ENCODE results near the gene PNPT1. TPM values are rescaled to one million over a fixed set of nuclear protein-coding genes. Genes with fewer than 3 reads are reported as not detected.
A peak's percentile ranks its signal among the peaks of the same experiment; 100 is the strongest.

PNPT1 gene
- total and polyA plus RNA-seq, 2 donors (not counting 3 experiments of a cell fraction or from before 2014, with no cell fraction given) = 6.6 to 32.4 TPM

GRCh38 chr2:55590810-55591440, 102.7 kb downstream of the PNPT1 start:
- Histone ChIP-seq H3K36me3 (ENCODE audit: control insufficient read depth in 2 of 2, extremely low read depth in 1 of 2, insufficient read depth in 2 of 2, low read length in 2 of 2) (peaks cover 0 to 5% of the 10 kb centered on the region in 2 experiments), H3K4me1 (ENCODE audit: control insufficient read depth, extremely low read depth, insufficient read depth, low read length) (peaks cover 8% of the 10 kb centered on the region), H4K20me1 (replicated peaks; ENCODE audit: control insufficient read depth, extremely low read depth, insufficient read depth, low read length) (peaks cover 2% of the 10 kb centered on the region), H3K9ac (replicated peaks; ENCODE audit: extremely low read depth, insufficient read depth, low read length) (no peak overlapping the region), H3K27me3 (ENCODE audit: control insufficient read depth in 2 of 2, insufficient read depth in 2 of 2, low read length in 2 of 2) (no peaks in the 10 kb centered on the region), H3K4me2 (ENCODE audit: insufficient read depth, low read length) (no peak overlapping the region), H2AFZ (ENCODE audit: low read depth, low read length) (no peak overlapping the region), H3K9me1 (replicated peaks; ENCODE audit: control insufficient read depth, extremely low read depth, insufficient read depth, low read length) (no peaks in the 10 kb centered on the region), H3K9me3 (replicated peaks; ENCODE audit: control insufficient read depth, insufficient read depth, low read length) (no peaks in the 10 kb centered on the region), H3K27ac (ENCODE audit: insufficient read depth, low read depth, low read length) (no peak overlapping the region), H3K4me3 (replicated peaks in 1 of 3; ENCODE audit: insufficient read depth in 1 of 3, low read depth in 1 of 3, low read length in 3 of 3) (no peak overlapping the region), H3K79me2 (ENCODE audit: control insufficient read depth, insufficient read depth, low read length) (peaks cover 15% of the 10 kb centered on the region)
- FAIRE-seq (peak; percentile 44), DNase-seq (ENCODE audit: low read depth, low spot score) (no peak)
- CTCF ChIA-PET = interaction anchor here (2.3 kb wide), 1 partner anchor 13 kb away, joined by 7 read pairs; no protein-coding TSS in a partner anchor
- intact Hi-C loops (cut with micrococcal nuclease) (no loop called here), dilution Hi-C loops (cut with MboI; ENCODE audit: extremely low pct_ligation_motif_present, low sequenced_read_pairs) (no loop called here)
- POLR2A ChIA-PET = no interaction called here
- no TSS peak for BruUV-seq (replicated peaks)
- no peak for TF ChIP-seq MYC (IDR thresholded peaks at IDR 0.05; ENCODE audit: low read depth, low read length)
- peak; percentile 35 for TF ChIP-seq JUN (IDR thresholded peaks at IDR 0.05; ENCODE audit: borderline replicate concordance, insufficient read depth, insufficient read length, low read depth)
- no peak for TF ChIP-seq POLR2A (IDR thresholded peaks at IDR 0.05; ENCODE audit: low read depth, low read length)
- TF ChIP-seq FOS (IDR thresholded peaks at IDR 0.05; ENCODE audit: borderline replicate concordance, insufficient read depth, low read length) = peak; percentile 27

- peak overlapping the region; percentile 86 for H3K4me2 ChIP-seq (ENCODE audit: insufficient read depth, low read length)
- peak overlapping the region in 1 of 3 experiments; percentile 8 for H3K4me3 ChIP-seq (replicated peaks in 1 of 3; ENCODE audit: insufficient read depth in 1 of 3, low read depth in 1 of 3, low read length in 3 of 3)
- CTCF ChIA-PET = no interaction called here
- no peaks in the 10 kb centered on the region for H4K20me1 ChIP-seq (replicated peaks; ENCODE audit: control insufficient read depth, extremely low read depth, insufficient read depth, low read length)
- intact Hi-C loops (cut with micrococcal nuclease) = loop anchor here (2.0 kb wide), 1 partner anchor 31 kb away; the partner anchor contains the start of gene PPP4R3B
- H3K4me1 ChIP-seq (ENCODE audit: control insufficient read depth, extremely low read depth, insufficient read depth, low read length) = peaks cover 21% of the 10 kb centered on the region
- H3K9me1 ChIP-seq (replicated peaks; ENCODE audit: control insufficient read depth, extremely low read depth, insufficient read depth, low read length) = no peaks in the 10 kb centered on the region
- TF ChIP-seq JUN (IDR thresholded peaks at IDR 0.05; ENCODE audit: borderline replicate concordance, insufficient read depth, insufficient read length, low read depth) (peak; percentile 43), FOS (IDR thresholded peaks at IDR 0.05; ENCODE audit: borderline replicate concordance, insufficient read depth, low read length) (peak; percentile 63), MAX (IDR thresholded peaks at IDR 0.05; ENCODE audit: insufficient read depth, insufficient read length) (no peak)
- H2AFZ ChIP-seq (ENCODE audit: low read depth, low read length) = no peak overlapping the region
- no peaks in the 10 kb centered on the region for H3K27me3 ChIP-seq (ENCODE audit: control insufficient read depth in 2 of 2, insufficient read depth in 2 of 2, low read length in 2 of 2)
- dilution Hi-C loops (cut with MboI; ENCODE audit: extremely low pct_ligation_motif_present, low sequenced_read_pairs) = no loop called here
- H3K27ac ChIP-seq (ENCODE audit: insufficient read depth, low read depth, low read length) = peak overlapping the region; percentile 85
- FAIRE-seq (no peak), DNase-seq (ENCODE audit: low read depth, low spot score) (peak; percentile 53)
- BruUV-seq (replicated peaks) = no TSS peak
- peak overlapping the region; percentile 51 for H3K9ac ChIP-seq (replicated peaks; ENCODE audit: extremely low read depth, insufficient read depth, low read length)
- peaks cover 7% of the 10 kb centered on the region for H3K79me2 ChIP-seq (ENCODE audit: control insufficient read depth, insufficient read depth, low read length)
- H3K36me3 ChIP-seq (ENCODE audit: control insufficient read depth in 2 of 2, extremely low read depth in 1 of 2, insufficient read depth in 2 of 2, low read length in 2 of 2) = peaks cover 0 to 5% of the 10 kb centered on the region in 2 experiments
- no peaks in the 10 kb centered on the region for H3K9me3 ChIP-seq (replicated peaks; ENCODE audit: control insufficient read depth, insufficient read depth, low read length)
- POLR2A ChIA-PET = no interaction called here
These were observed 108.1 kb downstream of the PNPT1 start for GRCh38 chr2:55585451-55586080.

Other genes with a start within 250 kb of the PNPT1 start
- 28.1 and 35.0 TPM in 2 replicates for gene CFAP36, start 174.1 kb downstream of the PNPT1 start, total RNA-seq
- 4.5 and 5.6 TPM in 2 replicates for gene CFAP36, start 174.1 kb downstream of the PNPT1 start, polyA plus RNA-seq
- 49.0 and 51.5 TPM in 2 replicates for gene PPP4R3B, start 76.2 kb downstream of the PNPT1 start, total RNA-seq
- gene PPP4R3B, start 76.2 kb downstream of the PNPT1 start, polyA plus RNA-seq = 9.4 and 11.2 TPM in 2 replicates
- gene EFEMP1, start 229.9 kb upstream of the PNPT1 start, total RNA-seq = 2,354 and 2,981 TPM in 2 replicates
- 10,356 and 11,813 TPM in 2 replicates for gene EFEMP1, start 229.9 kb upstream of the PNPT1 start, polyA plus RNA-seq